GM18519 (cell line): ENCODE results near the gene EPHB2.

ENCODE experiments used
- ATAC-seq: cut with Tn5 transposase; IDR thresholded peaks from one replicate; pipeline ENCODE4 v1.9.1; 2021; ENCODE audit warnings: mild to moderate bottlenecking, moderate library complexity; ENCODE audit not compliant: unreplicated experiment, low FRiP score

The EPHB2 gene

GRCh38 chr1:22967833-22968232 lies 257.2 kb downstream of the EPHB2 start:
- ATAC-seq, result no peak

- no peak for ATAC-seq
Observed at GRCh38 chr1:22969304-22969709, 258.7 kb downstream of the EPHB2 start.

GRCh38 chr1:22970096-22970495 lies 259.5 kb downstream of the EPHB2 start:
- ATAC-seq, result no peak
